Right renal pelvis (tissue), 4 donors: ENCODE data around the gene CCZ1. TPM values are rescaled to one million over a fixed set of nuclear protein-coding genes. Genes with fewer than 3 reads are reported as not detected.
A peak's percentile ranks its signal among the peaks of the same experiment; 100 is the strongest.
"Not testable (repeated sequence)": the region's sequence is repeated elsewhere in the genome, so short reads cannot be mapped to it uniquely, and the experiment has no call there.

Experiments
- DNase-seq, 4 donors: peaks; one replicate each; pipeline ENCODE4 v3.0.0-alpha.2; 2013; ENCODE audit warnings: low read depth in 4 of 4, low spot score in 3 of 4, missing footprints in 1 of 4
- polyA plus RNA-seq, 4 donors: library from polyadenylated mRNA; unstranded; fragments of 120-200 nt; gene quantifications; one replicate each; pipeline ENCODE4 v1.2.1, GENCODE V29; 2013; ENCODE audit not compliant: insufficient read length in 4 of 4

CCZ1 gene
- polyA plus RNA-seq, 4 donors = 79.0 to 102 (median 98.2) TPM

GRCh38 chr7:5904726-5905125, 6.2 kb downstream of the CCZ1 start:
- DNase-seq = not testable (repeated sequence)

DNA sequence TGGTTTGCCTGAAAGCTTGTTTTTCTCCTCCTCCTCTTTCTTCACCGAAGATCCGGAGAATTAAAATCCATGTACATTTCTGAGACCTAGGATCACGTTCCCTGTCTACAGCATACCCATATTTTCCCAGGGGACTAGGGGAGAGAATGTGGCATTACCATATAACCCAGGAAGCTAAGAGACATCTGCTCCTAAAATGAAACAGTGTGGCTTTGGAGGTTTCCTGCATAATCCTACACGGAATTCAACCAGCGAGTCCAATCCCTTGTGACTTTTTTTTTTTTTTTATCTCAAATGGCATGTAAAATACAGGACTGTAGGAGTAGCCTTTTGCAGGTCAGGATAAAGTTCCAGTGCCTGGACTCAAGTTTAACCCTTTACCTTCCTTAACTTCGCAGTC, 10.3 kb downstream of the CCZ1 start:
- DNase-seq = not testable (repeated sequence)

DNA sequence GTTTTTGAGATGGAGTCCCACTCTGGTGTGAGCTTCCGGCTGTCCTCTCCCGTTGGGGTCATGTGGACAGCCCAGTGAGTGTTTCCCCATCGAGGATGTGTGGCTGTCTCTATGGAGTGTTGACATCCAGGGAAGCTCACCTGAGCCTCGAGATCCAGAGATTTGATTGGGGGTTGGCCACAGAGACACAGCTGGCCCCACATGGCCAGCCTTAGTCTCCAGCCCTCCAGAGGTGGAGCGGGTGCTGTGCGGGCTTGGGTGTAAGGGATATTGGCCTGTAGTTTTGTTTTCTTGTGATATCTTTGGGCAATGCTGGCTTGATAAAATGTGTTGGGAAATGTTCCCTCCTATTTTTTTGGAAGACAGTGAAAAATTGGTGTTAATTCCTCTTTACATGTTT, 18.0 kb downstream of the CCZ1 start:
- not testable (repeated sequence) for DNase-seq

GRCh38 chr7:5924180-5924579, 25.6 kb downstream of the CCZ1 start:
- not testable (repeated sequence) for DNase-seq

GRCh38 chr7:5924630-5925029, 26.1 kb downstream of the CCZ1 start:
- DNase-seq = not testable (repeated sequence)

DNA sequence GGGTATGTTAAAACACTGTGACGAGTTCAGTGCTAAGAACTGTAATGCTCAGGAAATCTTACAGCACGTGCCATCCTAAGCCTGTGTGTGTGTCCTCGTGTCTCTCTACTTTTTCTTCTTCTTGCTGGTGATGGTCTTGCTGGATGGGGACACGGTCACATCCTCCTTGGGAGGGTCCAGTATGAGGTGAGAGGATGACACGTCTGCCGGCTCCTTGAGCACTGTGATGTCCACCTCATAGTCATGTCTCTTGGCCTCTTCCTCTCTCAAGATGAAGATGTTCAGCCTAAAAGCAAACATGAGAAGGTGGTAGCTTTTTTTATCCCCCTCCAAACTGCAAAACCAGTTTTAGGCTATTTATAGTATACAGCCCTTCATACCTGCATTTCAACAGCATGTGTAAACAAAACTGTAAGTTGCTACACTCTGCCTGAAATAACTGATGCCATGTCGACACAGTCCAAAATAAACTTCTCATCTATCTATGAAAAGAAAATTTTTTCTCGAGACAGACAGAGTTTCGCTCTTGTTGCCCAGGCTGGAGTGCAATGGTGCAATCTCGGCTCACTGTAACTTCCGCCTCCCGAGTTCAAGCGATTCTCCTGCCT, 27.8 kb downstream of the CCZ1 start:
- not testable (repeated sequence) for DNase-seq

GRCh38 chr7:5930290-5930689, 31.8 kb downstream of the CCZ1 start:
- DNase-seq = not testable (repeated sequence)

- DNase-seq = not testable (repeated sequence)
Observed at GRCh38 chr7:5931250-5931649, 32.7 kb downstream of the CCZ1 start.

GRCh38 chr7:5931905-5932644, 33.5 kb downstream of the CCZ1 start:
- DNase-seq = peak in 1 of 4 donors; percentile 8

- DNase-seq = not testable (repeated sequence)
Observed at GRCh38 chr7:5934945-5935450, 36.5 kb downstream of the CCZ1 start.

DNA sequence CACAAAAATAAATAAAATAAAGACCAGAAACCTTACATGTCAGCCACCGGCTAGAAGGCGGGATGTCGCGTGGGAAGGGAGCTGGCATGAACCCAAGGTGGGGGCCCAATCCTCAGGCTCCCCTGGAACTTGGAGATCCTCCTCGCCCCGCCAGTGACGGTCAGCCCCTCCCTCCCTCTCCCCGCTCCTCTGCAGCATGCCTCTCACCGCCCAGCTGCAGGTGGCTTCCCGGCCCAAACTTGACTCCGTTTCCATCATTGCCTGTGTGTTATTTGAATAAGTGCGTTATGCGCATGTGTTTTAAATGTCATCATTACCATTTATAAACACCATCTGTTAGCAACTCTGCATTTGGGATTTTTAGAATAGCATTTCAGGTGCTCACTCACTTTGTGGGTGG, 64.7 kb downstream of the CCZ1 start:
- not testable (repeated sequence) for DNase-seq

DNA sequence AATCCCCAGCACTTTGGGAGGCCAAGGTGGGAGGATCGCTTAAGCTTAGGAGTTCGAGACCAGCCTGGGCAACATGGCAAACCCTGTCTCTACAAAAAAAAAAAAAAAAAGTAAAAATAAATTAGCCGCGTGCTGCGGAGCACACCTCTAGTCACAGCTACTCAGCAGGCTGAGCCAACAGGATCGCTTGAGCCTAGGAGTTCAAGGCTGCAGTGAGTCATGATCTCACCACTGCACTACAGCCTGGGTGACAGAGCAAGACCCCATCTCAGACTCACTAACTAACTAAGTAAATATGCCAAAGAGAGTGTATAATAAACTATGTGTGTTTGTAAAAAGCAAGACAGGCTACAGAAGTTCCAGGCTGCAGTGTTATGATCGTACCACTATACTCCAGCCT, 65.3 kb downstream of the CCZ1 start:
- DNase-seq = not testable (repeated sequence)

- not testable (repeated sequence) for DNase-seq
Observed at GRCh38 chr7:5970347-5970911, 71.9 kb downstream of the CCZ1 start, which contains the start of gene RSPH10B. Gene RSPH10B, minus strand, starts transcription at chr7:5970689. Its CDS starts 3,573 bp downstream, at chr7:5967116.

GRCh38 chr7:5973580-5973979, 75.0 kb downstream of the CCZ1 start:
- DNase-seq = not testable (repeated sequence)

Other genes starting within 250 kb of the CCZ1 start
- gene RNF216, start 117.1 kb upstream of the CCZ1 start, polyA plus RNA-seq = 10 to 100 TPM; 34.2 to 39.4 (median 35.3) TPM
- under 1 TPM; 0.25 to 0.79 (median 0.47) TPM for gene OCM, start 17.9 kb upstream of the CCZ1 start, polyA plus RNA-seq
- 1 to 10 TPM in 2 of 4 donors, under 1 TPM in 2; 0.35 to 1.8 (median 0.84) TPM for gene RSPH10B, start 72.0 kb downstream of the CCZ1 start, polyA plus RNA-seq
- 10 to 100 TPM; 20.3 to 28.2 (median 22.4) TPM for gene PMS2, start 110.3 kb downstream of the CCZ1 start, polyA plus RNA-seq
- gene AIMP2, start 110.5 kb downstream of the CCZ1 start, polyA plus RNA-seq = 10 to 100 TPM; 25.0 to 27.5 (median 26.9) TPM
- gene ANKRD61, start 132.6 kb downstream of the CCZ1 start, polyA plus RNA-seq = 1 to 10 TPM in 1 of 4 donors, under 1 TPM in 3; 0.61 to 1.4 (median 0.78) TPM
- gene EIF2AK1, start 160.4 kb downstream of the CCZ1 start, polyA plus RNA-seq = 100 to 1,000 TPM; 107 to 140 (median 123) TPM
- 10 to 100 TPM; 18.7 to 23.5 (median 21.7) TPM for gene USP42, start 206.2 kb downstream of the CCZ1 start, polyA plus RNA-seq